Measurements from ENCODE around the gene MAP7D1. TPM values are rescaled to one million over a fixed set of nuclear protein-coding genes. Genes with fewer than 3 reads are reported as not detected.
A peak's percentile ranks its signal among the peaks of the same experiment; 100 is the strongest.

The MAP7D1 gene
- total and polyA plus RNA-seq, 8 donors: 14.6 to 164 (median 41.3) TPM

DNA sequence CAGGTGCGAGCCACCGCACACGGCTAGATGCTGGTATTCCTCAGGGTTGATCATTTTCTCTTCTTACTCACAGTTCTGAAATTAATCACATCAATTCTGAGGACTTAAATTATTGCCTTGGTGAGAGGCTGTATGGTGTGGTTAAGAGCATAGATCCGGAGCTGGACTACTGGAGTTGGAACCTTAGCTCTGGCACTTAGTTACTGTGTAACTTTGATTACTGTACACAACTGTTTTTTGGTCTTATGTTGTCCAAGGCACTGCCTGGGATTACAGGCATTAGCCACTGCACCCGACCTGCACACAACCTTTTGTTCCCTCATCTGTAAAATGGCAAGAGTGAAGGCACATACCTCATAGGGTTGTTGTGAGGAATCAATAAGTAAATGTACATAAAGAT is 42.7 kb downstream of the MAP7D1 start:
- intact Hi-C loops (cut with DNase I; ENCODE audit: low total_unique reads): no loop called here
- H3K27ac ChIP-seq: no peak overlapping the region

DNA sequence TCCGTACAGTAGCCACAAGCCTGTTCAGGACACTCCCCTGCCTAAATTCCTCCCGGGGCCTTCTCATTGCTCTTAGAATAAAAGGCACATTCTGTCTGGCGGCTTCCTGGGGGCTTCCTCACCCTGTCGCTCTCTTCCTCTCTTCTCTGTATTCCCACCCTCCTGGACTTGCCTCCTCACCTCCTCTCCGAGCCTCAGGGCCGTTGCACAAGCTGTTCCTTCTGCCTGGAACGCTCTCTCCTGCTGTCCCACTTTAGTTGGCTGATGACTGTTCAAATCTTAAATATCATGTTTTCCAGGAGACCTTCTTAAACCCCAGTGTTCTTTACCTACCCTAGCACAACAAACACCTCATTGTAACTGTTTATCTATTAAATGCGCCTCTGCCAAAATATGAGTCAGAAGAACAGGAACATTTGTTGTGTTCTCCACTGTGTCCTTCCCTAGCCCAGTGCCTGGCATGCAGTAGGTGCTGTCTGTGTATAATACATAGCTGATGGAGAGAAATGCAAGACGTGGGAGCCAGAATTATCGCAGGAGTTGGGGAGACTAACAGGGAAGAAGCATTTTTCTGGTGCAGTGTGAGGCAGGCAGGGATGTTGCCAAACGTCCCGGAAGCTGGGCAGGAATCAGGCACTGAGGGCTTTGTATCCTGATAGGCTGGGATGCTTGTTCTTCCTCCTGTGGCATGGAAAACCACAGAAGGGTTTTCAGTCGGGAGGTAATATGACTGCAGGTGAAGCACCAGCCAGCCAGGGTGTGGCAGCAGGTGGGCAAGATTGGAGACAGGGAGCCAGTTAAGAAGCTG is 44.2 kb downstream of the MAP7D1 start:
- TF ChIP-seq, protein P1, sequence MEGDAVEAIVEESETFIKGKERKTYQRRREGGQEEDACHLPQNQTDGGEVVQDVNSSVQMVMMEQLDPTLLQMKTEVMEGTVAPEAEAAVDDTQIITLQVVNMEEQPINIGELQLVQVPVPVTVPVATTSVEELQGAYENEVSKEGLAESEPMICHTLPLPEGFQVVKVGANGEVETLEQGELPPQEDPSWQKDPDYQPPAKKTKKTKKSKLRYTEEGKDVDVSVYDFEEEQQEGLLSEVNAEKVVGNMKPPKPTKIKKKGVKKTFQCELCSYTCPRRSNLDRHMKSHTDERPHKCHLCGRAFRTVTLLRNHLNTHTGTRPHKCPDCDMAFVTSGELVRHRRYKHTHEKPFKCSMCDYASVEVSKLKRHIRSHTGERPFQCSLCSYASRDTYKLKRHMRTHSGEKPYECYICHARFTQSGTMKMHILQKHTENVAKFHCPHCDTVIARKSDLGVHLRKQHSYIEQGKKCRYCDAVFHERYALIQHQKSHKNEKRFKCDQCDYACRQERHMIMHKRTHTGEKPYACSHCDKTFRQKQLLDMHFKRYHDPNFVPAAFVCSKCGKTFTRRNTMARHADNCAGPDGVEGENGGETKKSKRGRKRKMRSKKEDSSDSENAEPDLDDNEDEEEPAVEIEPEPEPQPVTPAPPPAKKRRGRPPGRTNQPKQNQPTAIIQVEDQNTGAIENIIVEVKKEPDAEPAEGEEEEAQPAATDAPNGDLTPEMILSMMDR (IDR thresholded peaks at IDR 0.05): no peak
- peak; percentile 23 to 80 (median 66) for TF ChIP-seq POLR2AphosphoS5 (IDR thresholded peaks at IDR 0.05)
- intact Hi-C loops (cut with DNase I; ENCODE audit: low total_unique reads): no loop called here
- H3K4me1 ChIP-seq: peaks cover 20 to 43% (median 35%) of the 10 kb centered on the region in 4 donors
- no peaks in the 10 kb centered on the region for H3K36me3 ChIP-seq
- peak overlapping the region; percentile 5 to 79 (median 59) for H3K27ac ChIP-seq
- no peaks in the 10 kb centered on the region for H3K27me3 ChIP-seq
- H3K4me3 ChIP-seq: no peak overlapping the region
- no peaks in the 10 kb centered on the region for H3K9me3 ChIP-seq
- WGBS, 5 donors: 39 to 46% (median 43%) methylated on average over 13 of the region's 13 CpGs
- DNase-seq: peak; percentile 18 to 44

More for the DNA sequence above, 42.7 kb downstream of the MAP7D1 start:
- no peaks in the 10 kb centered on the region for H3K36me3 ChIP-seq
- no peak overlapping the region for H3K4me3 ChIP-seq
- TF ChIP-seq EP300 (IDR thresholded peaks at IDR 0.05) (no peak), POLR2A (IDR thresholded peaks at IDR 0.05) (no peak), POLR2AphosphoS5 (IDR thresholded peaks at IDR 0.05) (no peak)
- TF ChIP-seq, protein P1 (IDR thresholded peaks at IDR 0.05): no peak
- H3K27me3 ChIP-seq: no peaks in the 10 kb centered on the region
- no peak for DNase-seq
- H3K9me3 ChIP-seq: no peaks in the 10 kb centered on the region
- H3K4me1 ChIP-seq: peaks cover 9 to 28% (median 20%) of the 10 kb centered on the region in 4 donors
- 82 to 91% (median 86%) methylated on average over 5 of the region's 5 CpGs for WGBS, 5 donors

DNA sequence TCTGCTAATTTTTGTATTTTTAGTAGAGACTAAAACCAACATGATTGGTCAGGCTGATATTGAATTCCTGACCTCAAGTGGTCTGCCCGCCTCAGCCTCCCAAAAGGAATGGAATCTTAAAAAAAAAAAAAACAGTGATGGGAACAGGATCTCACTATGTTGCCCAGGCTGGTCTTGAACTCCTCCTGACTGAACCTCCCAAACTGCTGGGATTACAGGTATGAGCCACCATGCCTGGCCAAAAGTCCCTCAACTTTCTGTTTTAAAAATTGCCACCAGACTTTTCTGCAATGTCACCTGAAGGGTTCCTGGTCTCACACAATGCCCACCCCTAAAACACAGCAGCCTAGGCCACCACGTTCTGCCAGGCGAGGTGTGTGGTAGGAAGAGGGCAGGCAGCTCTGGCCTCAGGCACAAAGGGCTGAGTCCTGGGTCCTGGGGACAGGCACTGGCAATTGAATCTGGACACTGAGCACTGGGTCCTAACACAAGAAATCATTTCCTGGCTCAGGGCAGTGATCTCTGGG is 47.1 kb downstream of the MAP7D1 start:
- Histone ChIP-seq H3K4me1 (peaks cover 35 to 70% (median 58%) of the 10 kb centered on the region in 4 donors), H3K36me3 (no peaks in the 10 kb centered on the region), H3K9me3 (no peaks in the 10 kb centered on the region), H3K27me3 (no peaks in the 10 kb centered on the region), H3K4me3 (no peak overlapping the region), H3K27ac (peak overlapping the region; percentile 29 to 82 (median 76))
- DNase-seq: no peak
- intact Hi-C loops (cut with DNase I; ENCODE audit: low total_unique reads): no loop called here
- TF ChIP-seq EP300 (IDR thresholded peaks at IDR 0.05): no peak
- TF ChIP-seq POLR2A (IDR thresholded peaks at IDR 0.05): no peak
- TF ChIP-seq POLR2AphosphoS5 (IDR thresholded peaks at IDR 0.05): no peak
- TF ChIP-seq, protein P1 (IDR thresholded peaks at IDR 0.05): no peak
- 73 to 88% (median 80%) methylated on average over 3 of the region's 3 CpGs for WGBS, 5 donors

DNA sequence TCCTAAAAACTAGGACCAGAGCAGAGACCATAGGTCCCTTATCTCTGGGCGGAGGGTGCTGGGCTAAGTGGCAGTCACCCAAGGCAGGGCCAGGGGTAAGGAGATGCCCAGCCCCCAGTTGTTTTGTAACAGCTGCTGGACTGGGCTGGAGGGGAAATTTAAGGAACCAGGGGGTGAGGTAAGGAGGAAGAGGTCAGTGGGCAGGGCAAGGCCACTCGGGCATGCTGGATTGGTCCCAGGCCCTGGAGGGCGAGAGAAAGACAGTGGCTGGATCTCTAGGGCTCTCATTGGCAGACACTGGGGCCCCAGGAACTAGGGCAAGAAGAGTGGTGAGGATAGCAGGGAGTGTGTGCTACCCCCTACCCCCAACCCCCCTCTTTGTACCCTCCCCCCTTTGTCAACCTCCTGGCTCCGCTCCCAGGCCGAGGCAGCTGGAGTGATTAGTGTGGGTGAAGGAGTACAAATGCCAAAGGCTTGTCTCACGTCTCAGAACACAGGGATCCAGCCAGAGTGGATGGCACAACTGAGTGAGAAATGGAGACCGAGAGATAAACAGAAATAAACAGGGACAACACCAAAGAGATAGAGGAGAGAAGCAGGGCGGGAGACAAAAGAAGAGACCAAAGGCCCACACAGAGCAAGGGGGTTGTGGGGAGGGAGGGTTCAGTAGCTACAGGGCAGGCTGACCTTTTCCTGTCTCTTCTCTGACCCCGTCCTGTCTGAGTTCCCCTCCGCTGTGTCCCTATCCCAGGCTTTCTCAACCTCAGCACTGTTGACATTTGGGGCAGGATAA is 47.8 kb downstream of the MAP7D1 start:
- 27 to 45% (median 28%) methylated on average over 10 of the region's 10 CpGs for WGBS, 5 donors
- no peak overlapping the region for H3K4me3 ChIP-seq
- intact Hi-C loops (cut with DNase I; ENCODE audit: low total_unique reads): no loop called here
- H3K27ac ChIP-seq: peak overlapping the region; percentile 39 to 82 (median 76)
- H3K36me3 ChIP-seq: no peaks in the 10 kb centered on the region
- H3K27me3 ChIP-seq: no peaks in the 10 kb centered on the region
- TF ChIP-seq, protein P1 (IDR thresholded peaks at IDR 0.05): no peak
- TF ChIP-seq POLR2AphosphoS5 (IDR thresholded peaks at IDR 0.05) (no peak), POLR2A (IDR thresholded peaks at IDR 0.05) (no peak), EP300 (IDR thresholded peaks at IDR 0.05) (no peak)
- H3K4me1 ChIP-seq: peaks cover 35 to 74% (median 61%) of the 10 kb centered on the region in 4 donors
- DNase-seq: peak; percentile 65 to 68
- H3K9me3 ChIP-seq: no peaks in the 10 kb centered on the region

Data from stomach (tissue), 9 donors.